Lung (tissue), 12 donors: Measurements from ENCODE around the gene COX10. TPM values are rescaled to one million over a fixed set of nuclear protein-coding genes. Genes with fewer than 3 reads are reported as not detected.
A peak's percentile ranks its signal among the peaks of the same experiment; 100 is the strongest.

Experiments
- ATAC-seq: fragments of 200-7000 bp; cut with Tn5 transposase; one replicate; pipeline ENCODE4 v1.9.1; 2020; ENCODE audit warnings: moderate number of reproducible peaks; ENCODE audit not compliant: insufficient read depth, low FRiP score
- DNase-seq, 3 donors: peaks; one replicate each; pipeline ENCODE4 v3.0.0-alpha.2; 2013 to 2017
- H3K27ac ChIP-seq, 2 donors: one replicate each; pipeline ENCODE4 v1.5.1; 2013; ENCODE audit warnings: mild to moderate bottlenecking in 2 of 2, moderate library complexity in 2 of 2, control low read depth in 1 of 2, inconsistent platforms in 1 of 2, low read depth in 1 of 2, low read length in 1 of 2
- H3K27me3 ChIP-seq, 3 donors: one replicate each; pipeline ENCODE4 v1.5.1; 2013; ENCODE audit warnings: low read length in 2 of 3; ENCODE audit not compliant: control insufficient read depth in 3 of 3, insufficient read depth in 3 of 3
- H3K36me3 ChIP-seq, 4 donors: one replicate each; pipeline ENCODE4 v1.5.1; 2013; ENCODE audit warnings: low read length in 4 of 4, mild to moderate bottlenecking in 1 of 4, moderate library complexity in 1 of 4; ENCODE audit not compliant: control insufficient read depth in 4 of 4, insufficient read depth in 4 of 4
- H3K4me1 ChIP-seq, 5 donors: one replicate each; pipeline ENCODE4 v1.5.1; 2013; ENCODE audit warnings: low read length in 5 of 5, mild to moderate bottlenecking in 2 of 5, moderate library complexity in 1 of 5; ENCODE audit not compliant: control insufficient read depth in 5 of 5, insufficient read depth in 5 of 5
- H3K4me3 ChIP-seq: one replicate; pipeline ENCODE4 v1.5.1; 2013; ENCODE audit warnings: mild to moderate bottlenecking, control low read depth, moderate library complexity
- H3K9ac ChIP-seq, 2 donors: one replicate each; pipeline ENCODE4 v1.5.1; 2013; ENCODE audit warnings: low read length in 2 of 2, control low read depth in 1 of 2; ENCODE audit not compliant: insufficient read depth in 1 of 2
- H3K9me3 ChIP-seq, 4 donors: one replicate each; pipeline ENCODE4 v1.5.1; 2013; ENCODE audit warnings: low read length in 3 of 4, mild to moderate bottlenecking in 1 of 4, moderate library complexity in 1 of 4; ENCODE audit not compliant: control insufficient read depth in 4 of 4, insufficient read depth in 3 of 4
- CTCF ChIP-seq: IDR thresholded peaks from 2 replicates; pipeline ENCODE4 v1.5.1; 2012; ENCODE audit warnings: mild to moderate bottlenecking; ENCODE audit errors: control extremely low read depth, extremely low read depth
- WGBS, 2 donors: extraction: QIAGEN DNeasy Blood & Tissue Kit; methylation state at CpG; one replicate each; pipeline ENCODE4 v1.1.7; 2013; 5-methylcytosine and 5-hydroxymethylcytosine counted together
- polyA plus RNA-seq, 2 donors: library from polyadenylated mRNA; stranded (reverse); fragments of 200-250 nt; gene quantifications; one replicate each; pipeline ENCODE4 v1.2.1, GENCODE V29; 2013
- total RNA-seq, 2 donors: library from RNA; depleted of rRNA in 1 of 2; stranded (reverse); fragments of >200 nt in 1 of 2; gene quantifications; one replicate each; pipeline ENCODE4 v1.2.1, GENCODE V29; 2014 to 2021
- donor health status: control.
- donor health status: control.
- donor health status: Bipolar disorder and iron deficiency.
- donor health status: healthy.
- donor health status: DM: yes; HTN: yes; CAD: no.

COX10 gene
- total and polyA plus RNA-seq, 4 donors = 6.4 to 17.9 (median 12.4) TPM

GRCh38 chr17:14205380-14205779 is 136.1 kb downstream of the COX10 start:
- TF ChIP-seq CTCF = no peak
- Histone ChIP-seq H3K27ac (peak overlapping the region in 1 of 2 donors; percentile 66), H3K9me3 (no peaks in the 10 kb centered on the region)

GRCh38 chr17:14205992-14206461 is 136.7 kb downstream of the COX10 start:
- Histone ChIP-seq H3K9ac (no peak overlapping the region), H3K4me1 (peaks cover 0 to 11% (median 1%) of the 10 kb centered on the region in 5 donors), H3K4me3 (no peak overlapping the region), H3K9me3 (no peaks in the 10 kb centered on the region), H3K36me3 (peaks cover 3 to 15% (median 6%) of the 10 kb centered on the region in 4 donors), H3K27me3 (no peaks in the 10 kb centered on the region), H3K27ac (peak overlapping the region in 1 of 2 donors; percentile 65)
- DNase-seq (no peak), ATAC-seq (peak; percentile 76)
- TF ChIP-seq CTCF = no peak
- 74 to 89% methylated on average over 13 of the region's 13 CpGs for WGBS, 2 donors

More at GRCh38 chr17:14205380-14205779, 136.1 kb downstream of the COX10 start:
- ATAC-seq (no peak), DNase-seq (no peak)
- Histone ChIP-seq H3K9ac (no peak overlapping the region), H3K4me3 (no peak overlapping the region), H3K36me3 (peaks cover 3 to 15% (median 6%) of the 10 kb centered on the region in 4 donors), H3K4me1 (peaks cover 0 to 17% (median 7%) of the 10 kb centered on the region in 5 donors), H3K27me3 (no peaks in the 10 kb centered on the region)
- WGBS, 2 donors = 94 to 95% methylated on average over 10 of the region's 10 CpGs

- Histone ChIP-seq H3K4me1 (peaks cover 0 to 5% (median 0%) of the 10 kb centered on the region in 5 donors), H3K4me3 (no peak overlapping the region), H3K27ac (no peak overlapping the region), H3K27me3 (no peaks in the 10 kb centered on the region), H3K9me3 (no peaks in the 10 kb centered on the region), H3K9ac (no peak overlapping the region), H3K36me3 (peaks cover 3 to 15% (median 6%) of the 10 kb centered on the region in 4 donors)
- DNase-seq (no peak), ATAC-seq (no peak)
- no peak for TF ChIP-seq CTCF
- 97 to 98% methylated on average over 29 of the region's 29 CpGs for WGBS, 2 donors
Observed at GRCh38 chr17:14206891-14207290, 137.6 kb downstream of the COX10 start.

- no peak overlapping the region for H3K4me3 ChIP-seq
- WGBS, 2 donors = 96 to 98% methylated on average over 5 of the region's 5 CpGs
- no peak overlapping the region for H3K9ac ChIP-seq
- TF ChIP-seq CTCF = no peak
- H3K27ac ChIP-seq = no peak overlapping the region
- no peaks in the 10 kb centered on the region for H3K27me3 ChIP-seq
- DNase-seq = no peak
- peaks cover 3 to 15% (median 6%) of the 10 kb centered on the region in 4 donors for H3K36me3 ChIP-seq
- no peaks in the 10 kb centered on the region for H3K4me1 ChIP-seq
- ATAC-seq = no peak
- no peaks in the 10 kb centered on the region for H3K9me3 ChIP-seq
Observed at GRCh38 chr17:14207791-14208190, 138.5 kb downstream of the COX10 start.
